Ovary (tissue), 3 donors: ENCODE measurements around the gene RSPH9.

Experiments used
- POLR2A ChIP-seq: fragments of 450-650 bp; IDR thresholded peaks from one replicate; pipeline ENCODE4 v1.6.1; 2017; ENCODE audit warnings: antibody characterized with exemption, mild to moderate bottlenecking, moderate library complexity
- TF ChIP-seq, protein P1 (sequence below), 3 donors: fragments of 450-650 bp in 2 of 3; fragments of 200-600 bp in 1 of 3; IDR thresholded peaks; one replicate each; pipeline versions ENCODE4 v1.5.1 to v1.8.0; 2016 to 2022; ENCODE audit warnings: antibody characterized with exemption in 3 of 3, mild to moderate bottlenecking in 1 of 3
- donor health status: DM: no; HTN: no; CAD: no.

GRCh38 chr6:43674921-43675320, 30.1 kb downstream of the RSPH9 start:
- TF ChIP-seq, protein P1, sequence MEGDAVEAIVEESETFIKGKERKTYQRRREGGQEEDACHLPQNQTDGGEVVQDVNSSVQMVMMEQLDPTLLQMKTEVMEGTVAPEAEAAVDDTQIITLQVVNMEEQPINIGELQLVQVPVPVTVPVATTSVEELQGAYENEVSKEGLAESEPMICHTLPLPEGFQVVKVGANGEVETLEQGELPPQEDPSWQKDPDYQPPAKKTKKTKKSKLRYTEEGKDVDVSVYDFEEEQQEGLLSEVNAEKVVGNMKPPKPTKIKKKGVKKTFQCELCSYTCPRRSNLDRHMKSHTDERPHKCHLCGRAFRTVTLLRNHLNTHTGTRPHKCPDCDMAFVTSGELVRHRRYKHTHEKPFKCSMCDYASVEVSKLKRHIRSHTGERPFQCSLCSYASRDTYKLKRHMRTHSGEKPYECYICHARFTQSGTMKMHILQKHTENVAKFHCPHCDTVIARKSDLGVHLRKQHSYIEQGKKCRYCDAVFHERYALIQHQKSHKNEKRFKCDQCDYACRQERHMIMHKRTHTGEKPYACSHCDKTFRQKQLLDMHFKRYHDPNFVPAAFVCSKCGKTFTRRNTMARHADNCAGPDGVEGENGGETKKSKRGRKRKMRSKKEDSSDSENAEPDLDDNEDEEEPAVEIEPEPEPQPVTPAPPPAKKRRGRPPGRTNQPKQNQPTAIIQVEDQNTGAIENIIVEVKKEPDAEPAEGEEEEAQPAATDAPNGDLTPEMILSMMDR (IDR thresholded peaks at IDR 0.05), result no peak
- TF ChIP-seq POLR2A, result no peak
